GM19468 (cell line): Measurements from ENCODE around the gene STAT6.

Source experiments
- ATAC-seq: cut with Tn5 transposase; IDR thresholded peaks from one replicate; pipeline ENCODE4 v1.9.1; 2021; ENCODE audit warnings: mild to moderate bottlenecking, moderate library complexity, moderate number of reproducible peaks; ENCODE audit not compliant: unreplicated experiment; ENCODE audit errors: extremely low read depth

STAT6 gene

DNA sequence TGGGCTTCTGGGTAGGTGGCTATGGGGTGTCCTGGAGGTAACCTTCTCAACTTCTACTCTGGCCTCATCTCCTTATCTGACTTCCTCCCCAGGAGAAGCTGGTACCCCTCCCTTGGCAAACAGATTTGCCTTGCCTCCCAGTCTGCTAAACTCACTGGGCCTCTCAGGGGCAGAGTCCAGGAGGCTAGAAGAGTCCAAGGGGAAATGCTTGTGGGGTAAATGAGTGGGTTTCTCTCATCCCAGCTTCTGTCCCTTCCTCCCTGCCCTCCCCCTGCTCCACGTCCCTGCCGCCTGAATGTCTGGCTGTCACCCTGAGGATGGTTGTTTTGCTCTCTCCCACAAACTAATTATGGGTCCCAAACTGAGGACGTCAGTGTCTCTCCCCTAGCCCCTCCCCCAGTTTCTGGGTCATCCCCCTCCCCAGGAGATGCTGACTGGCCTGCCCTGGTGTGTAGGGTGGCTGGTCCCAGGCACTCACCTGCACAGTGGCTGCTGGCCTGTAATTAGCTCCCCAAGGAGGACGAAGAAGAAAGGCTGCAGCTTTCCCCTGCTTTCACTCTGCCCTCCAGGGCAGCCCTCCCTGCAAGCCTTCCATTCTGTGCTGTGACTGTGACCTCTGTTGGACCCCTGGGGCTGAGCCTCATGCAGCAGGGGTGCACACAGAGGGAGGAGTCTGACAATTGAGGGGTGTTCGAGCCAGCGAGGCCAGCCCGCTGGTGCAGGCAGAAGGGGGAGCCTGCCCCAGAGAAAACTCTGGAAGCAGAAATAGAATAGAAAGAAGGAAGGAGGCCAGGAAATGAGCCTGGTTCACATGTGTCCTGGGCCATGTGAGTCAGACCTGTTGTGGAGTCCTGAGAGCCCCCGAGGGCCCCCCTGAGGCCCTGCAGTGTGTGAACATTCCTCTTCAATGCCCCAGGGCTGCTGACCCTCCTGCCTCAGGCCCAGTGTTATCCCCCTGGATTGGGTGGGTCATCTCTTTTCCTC, 36.1 kb upstream of the STAT6 start, which contains the start of gene LRP1-AS:
LRP1-AS (minus strand) TSS at position 659 of the 984 bp plus-strand sequence.
- ATAC-seq, result no peak

DNA sequence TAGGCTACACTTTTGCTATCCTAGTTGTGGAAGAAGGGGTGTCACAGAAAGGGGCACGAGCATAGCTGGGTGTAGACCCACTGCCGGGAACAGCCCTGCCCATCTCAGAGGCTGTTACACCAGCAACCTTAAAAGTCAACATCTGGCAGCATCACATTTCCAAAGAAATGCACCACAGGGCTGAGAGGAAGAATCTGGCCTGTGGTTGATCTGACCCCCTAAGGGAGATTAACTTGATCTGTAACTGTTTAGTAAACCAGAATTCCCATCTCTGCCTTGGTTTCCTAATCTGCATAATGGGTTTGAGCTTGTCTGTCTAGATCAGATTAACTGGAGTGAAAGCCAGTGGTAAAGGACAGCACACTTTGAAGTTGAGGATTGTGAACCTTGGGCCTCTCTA, 34.9 kb upstream of the STAT6 start:
- no peak for ATAC-seq

DNA sequence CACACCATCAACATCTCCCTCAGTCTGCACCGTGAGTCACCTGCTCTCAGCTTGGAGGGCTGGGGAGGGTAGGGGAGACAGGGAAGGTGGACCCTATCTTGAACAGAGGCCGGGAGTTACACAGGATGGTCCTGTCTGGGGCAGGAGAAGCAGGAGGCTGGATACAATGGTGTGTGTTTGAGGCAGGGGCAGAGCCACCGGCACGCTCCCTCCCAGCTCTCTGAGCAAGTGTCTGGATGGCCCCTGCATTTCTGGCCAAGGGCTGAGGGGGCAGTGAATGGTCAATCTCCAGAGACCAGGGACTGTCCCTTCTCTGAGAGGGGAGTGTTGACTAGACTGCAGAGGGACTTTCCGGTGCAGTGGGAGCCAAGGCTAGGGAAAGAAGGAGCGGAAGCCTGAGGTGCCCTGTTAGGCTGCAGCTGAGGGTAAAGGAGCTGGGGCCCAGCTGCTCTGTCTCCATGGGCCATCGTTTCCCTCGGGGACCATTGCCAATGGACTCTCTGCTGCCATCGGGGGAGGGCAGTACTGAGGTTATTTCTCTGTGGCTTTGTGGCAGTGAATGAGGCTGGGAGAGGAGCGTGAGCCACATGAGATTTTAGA, 34.4 kb upstream of the STAT6 start:
- ATAC-seq, result no peak

DNA sequence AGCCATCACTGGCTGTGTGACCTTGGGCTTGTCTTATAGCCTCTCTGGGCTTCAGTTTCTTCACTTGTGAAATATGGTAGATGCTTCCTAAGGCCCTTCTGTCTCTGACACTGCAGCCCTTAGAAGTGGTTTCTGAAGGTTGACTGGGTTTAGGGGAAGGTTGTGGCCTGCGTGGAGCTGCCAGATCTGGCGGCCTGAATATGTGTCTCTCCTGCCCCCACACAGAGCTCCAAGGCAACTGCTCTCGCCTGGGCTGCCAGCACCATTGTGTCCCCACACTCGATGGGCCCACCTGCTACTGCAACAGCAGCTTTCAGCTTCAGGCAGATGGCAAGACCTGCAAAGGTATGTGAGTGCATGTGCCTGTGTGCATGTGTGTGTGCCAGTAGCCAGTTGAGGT, 32.3 kb upstream of the STAT6 start:
- ATAC-seq, result no peak

DNA sequence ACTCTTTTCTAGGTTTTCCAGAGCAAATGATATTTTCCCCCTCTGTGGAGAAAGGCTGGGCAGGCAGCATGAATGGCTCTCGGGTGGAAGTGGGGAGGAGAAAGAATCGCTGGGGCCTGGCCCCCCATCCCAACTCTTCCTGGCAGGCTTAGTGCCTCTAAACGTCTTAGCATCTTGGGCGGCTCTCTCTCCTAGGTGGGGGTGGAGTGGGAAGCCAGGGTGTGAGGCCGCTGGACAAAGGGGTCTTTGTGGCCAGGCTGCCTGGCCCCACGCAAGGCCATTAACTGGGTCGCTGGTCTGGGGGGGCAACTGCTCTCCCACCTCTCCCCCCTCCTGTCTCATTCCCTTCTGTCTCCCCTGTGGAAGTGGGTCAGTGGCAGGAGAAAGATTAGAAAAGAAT, 31.6 kb upstream of the STAT6 start:
- no peak for ATAC-seq

DNA sequence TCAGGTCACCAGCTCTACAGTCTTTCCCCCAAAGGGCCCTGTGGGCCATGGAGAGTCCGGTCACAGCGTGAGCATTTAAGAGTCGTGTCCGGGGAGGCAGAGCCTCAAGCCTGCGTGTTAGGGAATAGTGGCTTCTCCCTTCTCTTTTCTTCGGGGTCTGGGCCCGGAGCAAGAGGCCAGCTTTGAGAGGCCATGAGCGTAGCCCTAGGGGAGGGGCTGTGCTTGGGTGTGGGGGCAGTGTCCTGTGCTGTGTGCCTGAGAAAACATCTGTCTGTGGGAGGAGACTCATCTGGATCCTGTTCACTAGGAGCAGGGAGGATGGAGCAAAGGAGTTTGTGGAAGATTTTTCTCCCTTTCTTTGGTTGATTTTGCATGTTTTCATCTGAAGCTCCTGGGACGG, 31.0 kb upstream of the STAT6 start:
- no peak for ATAC-seq

DNA sequence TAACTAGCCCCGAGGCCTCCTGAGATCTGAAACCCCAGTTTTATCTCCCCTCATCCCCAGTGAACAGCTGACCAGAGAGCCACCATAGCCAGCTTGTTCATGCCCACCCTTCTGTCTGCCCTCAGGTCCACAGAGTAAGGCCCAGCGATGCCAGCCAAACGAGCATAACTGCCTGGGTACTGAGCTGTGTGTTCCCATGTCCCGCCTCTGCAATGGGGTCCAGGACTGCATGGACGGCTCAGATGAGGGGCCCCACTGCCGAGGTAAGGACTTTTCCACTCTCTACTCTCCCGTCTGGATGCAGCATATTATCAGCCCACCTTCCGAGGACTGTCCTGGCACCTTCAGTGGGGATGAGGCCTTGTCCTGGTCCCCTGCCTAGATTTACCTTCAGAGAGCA, 30.1 kb upstream of the STAT6 start:
- ATAC-seq, result no peak

DNA sequence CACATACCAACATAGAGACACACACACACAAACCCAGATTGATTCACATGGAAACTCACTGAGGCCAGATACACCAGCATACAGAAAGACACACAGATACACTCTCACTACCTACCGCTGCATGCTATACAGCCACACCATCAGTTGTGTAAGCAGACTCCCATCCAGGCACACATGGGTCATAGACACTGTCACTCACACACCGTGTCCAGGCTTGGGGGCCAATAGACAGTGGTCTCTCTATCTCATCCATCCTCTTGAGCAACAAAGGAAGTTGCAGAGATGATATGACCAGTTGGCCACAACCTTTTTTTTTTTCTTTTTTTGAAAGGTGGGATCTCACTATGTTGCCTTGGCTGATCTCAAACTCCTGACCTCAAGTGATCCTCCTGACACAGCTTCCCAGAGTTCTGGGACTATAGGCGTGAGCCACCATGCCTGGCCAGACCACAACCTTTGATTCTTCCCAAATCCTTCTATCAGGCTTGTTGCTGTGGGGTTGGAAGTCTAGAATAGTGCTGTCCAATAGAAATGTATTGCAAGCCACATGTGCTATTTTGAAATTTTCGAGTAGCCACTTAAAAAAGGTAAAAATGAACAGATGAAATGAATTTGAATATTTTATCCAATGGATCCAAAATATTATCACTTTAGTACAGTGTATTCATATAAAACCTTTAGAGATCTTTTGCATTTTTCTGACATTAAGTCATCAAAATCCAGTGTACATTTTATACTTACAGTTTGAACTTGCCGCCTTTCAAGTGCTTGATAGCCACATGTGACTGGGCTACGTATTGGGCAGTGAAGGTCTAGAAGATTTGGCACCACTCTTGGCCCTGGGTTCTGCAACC, 28.9 kb upstream of the STAT6 start:
- ATAC-seq, result no peak

DNA sequence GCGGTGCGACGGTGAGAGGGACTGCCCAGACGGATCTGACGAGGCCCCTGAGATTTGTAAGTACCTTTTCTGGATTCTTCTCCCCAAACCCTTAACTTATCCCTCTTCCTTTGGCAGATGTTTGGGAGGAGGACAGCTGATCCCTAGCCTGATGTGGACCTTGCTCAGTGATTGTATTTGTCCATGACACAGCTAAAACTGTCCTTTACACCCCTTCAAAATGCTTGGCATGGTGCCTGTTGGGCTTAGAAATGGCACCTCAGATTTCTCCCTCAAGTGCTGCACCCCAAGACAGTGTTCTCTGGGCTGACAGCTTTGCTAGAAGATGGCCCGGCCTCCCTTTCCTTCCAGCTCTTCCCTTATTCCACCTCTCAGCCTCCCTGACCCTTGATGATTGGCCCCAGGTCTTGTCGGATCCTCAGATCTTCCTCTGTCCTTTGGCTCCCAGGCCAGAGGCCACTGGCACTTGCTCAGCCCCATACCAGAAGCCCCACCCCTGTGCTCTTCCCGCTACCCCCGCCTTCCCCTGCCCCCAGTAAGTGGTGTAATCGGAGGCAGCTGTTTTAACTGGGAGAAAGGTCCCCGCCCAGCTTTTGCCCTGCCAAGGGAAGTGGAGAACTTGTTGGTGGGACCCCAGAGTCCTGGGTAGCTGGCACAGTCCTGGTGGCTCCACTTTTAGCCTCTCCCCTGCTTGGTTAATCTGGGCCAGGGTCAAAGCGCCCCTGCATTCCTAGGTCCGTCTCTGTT, 27.5 kb upstream of the STAT6 start:
- ATAC-seq, result no peak

DNA sequence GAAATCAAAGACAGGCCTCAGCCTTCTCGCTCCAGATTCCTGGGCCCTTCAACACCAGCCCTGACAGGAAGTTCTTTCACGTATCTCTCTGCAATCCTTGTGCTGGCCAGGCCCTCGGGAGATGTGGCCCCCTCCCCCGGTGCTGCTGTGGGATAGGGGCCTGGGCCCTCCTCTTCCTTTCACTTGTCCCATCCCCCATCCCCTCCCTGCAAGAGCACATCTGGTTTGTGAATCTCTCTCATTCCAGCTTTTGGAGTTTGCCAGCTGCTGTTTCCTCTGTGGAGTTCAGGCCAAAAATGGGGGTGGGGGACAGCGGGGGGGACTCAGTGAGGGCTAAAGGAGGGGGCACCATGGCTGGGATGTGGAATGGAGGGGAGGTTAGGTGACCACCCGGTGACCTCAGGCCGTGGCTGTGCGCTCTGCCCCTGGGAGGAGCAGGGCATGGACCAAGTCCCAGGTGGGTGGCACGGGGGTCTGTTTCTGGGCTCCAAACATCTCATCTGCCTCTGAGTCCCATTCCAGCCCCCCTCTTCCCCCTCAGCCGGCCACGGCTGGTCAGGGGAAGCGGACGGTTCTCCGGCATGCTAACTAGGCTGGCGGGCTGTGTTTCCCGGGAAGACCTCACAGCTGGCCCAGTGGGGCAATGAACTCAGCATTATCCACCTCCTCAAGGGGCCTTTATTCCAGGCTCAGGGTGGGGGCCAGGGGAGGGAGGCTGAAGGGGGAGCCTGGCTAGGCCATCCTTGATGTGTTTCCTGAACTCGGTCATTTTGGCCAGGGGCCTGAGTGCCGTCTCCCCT, 24.6 kb upstream of the STAT6 start:
- ATAC-seq, result no peak

DNA sequence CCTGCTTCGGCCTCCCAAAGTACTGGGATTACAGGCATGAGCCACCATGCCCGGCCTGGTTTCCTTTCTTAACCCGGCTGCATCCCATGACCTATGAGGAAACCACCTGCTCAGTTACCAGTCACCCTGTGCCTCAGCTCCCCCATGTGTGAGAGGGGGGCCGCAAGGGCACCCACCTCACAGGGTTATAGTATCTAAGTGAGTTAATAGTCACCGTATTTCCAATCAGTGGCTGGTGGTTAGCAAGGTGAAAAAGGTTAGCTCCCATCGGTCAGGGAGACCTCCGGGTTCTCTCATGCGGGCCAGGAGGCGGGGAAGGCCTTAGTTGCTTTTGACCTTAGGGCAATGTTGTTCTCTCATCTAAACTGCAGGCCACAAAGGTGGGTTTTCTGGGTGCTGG, 23.8 kb upstream of the STAT6 start:
- ATAC-seq, result no peak

DNA sequence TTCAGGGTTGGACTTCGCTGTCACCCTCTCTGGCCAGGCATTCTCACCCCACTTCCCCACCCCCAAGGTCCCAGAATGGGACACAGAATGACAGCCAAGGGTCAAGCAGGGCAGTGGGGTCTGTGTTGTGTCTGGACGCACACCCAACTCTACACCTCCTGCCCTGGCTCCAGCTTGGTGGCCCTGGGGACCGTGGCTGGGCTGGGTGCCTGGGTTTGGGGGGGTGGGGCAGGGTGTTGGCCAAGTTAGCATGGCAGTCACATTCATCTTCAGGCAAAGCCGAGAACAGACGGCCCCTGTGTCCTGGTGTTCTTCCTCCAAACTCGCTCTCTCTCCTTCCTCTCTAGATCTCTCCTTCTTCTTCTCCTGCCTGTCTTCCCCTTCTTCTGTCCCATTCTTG, 22.8 kb upstream of the STAT6 start:
- no peak for ATAC-seq

DNA sequence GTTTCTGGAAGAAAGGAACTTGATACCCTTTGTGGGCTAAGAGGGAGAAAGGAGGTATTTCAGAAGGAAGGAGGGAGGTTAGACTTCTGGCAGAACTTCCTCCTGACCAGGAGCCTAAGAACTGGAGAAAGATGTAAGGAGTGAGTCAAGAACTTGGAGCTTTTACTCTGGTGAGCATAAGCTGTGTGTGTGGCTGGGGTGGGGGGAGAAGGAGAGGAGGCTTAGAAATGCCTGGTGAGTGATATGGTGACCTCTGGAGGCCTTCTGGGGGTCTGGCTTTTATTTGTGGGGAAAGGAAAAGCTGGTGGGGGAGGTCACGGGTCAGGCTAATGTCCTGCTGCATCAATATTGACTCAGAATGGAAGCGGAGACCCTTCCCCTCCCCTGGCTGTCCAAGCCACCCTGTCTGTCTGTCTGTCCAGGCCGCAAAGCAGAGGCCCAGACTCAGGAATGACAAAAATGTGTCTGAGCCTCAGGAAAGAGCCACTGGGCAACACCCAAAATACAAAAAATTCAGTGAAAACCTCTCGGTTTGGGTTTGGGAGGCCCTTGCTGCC, 21.9 kb upstream of the STAT6 start:
- no peak for ATAC-seq

DNA sequence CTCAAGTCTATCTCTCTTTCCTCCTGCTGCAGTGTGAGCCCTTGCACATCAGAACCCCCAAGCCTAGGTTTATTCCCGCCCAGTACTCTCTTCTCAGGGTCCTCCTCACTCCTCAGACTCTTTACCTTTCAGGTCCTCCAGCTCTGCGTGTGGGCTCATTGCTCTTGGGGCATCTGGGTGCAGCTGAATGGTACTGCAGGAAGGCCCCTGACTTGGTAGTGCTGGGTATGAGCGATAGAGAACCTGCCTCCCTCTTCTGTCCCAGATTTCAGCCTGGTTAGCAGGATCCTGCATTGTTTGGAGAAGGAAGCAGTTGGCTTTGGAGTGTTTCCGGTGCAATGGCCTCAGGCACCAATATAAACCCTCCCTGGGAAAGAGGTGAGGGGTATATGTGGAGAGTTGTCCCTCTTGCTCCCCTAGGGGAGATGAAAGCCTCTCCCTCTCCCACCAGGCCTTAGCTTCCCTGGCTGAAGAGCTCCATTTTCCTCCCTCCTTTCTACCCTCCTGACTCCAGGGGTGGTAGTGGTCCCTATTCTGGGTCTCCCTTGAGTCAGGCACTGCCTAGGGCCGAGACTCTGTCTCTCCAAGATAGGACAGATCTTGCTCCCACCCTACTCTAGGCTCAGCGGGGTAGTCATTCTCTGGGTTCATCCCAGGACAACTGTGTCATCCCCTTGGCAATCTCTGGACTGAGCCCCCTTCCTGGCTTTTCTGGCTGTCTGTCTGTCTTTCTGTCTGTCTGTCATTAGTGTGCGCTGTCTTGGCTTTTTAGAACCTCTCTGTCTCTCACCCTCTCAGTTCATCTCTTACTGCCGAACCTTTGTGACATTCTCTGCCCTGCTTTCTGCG, 21.0 kb upstream of the STAT6 start:
- ATAC-seq, result no peak

DNA sequence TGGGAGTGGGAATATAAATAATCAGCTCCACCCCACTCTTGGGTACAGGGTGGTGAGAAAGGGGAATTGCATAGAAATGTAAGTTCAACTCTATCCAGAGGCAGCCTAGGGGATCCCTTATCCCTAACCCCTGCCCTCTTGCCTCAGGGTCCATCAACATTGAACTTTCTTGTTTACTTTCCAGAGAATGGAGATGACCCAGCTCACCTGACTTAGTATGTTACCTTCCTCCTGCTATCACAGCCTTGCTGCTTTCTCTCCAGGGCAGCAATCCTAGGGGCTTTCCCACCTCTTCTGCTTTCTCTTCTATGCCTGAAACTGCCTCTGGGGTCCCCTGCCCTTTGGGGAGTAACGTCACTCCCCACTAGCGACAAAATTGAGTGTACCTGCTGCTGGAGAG, 19.8 kb upstream of the STAT6 start:
- ATAC-seq, result no peak

DNA sequence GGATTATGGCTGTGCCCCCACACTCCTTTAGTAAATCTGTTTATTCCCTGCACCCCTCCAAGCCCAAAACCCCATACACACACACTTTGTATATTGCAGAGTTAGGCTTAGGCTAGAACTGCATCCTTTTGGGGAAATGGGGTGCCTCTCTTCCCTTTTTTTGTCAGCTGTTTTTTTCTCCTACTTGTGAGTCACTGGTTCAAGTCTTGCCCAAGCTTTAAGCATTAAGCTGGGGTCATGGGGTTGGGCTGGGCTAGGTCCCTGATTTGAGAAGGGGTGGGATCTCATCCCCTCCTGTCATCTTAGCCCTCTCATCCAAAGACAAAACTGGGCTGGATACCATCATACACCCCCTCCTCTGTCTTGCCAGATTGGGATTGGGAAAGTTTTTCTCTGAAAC, 18.7 kb upstream of the STAT6 start:
- no peak for ATAC-seq

DNA sequence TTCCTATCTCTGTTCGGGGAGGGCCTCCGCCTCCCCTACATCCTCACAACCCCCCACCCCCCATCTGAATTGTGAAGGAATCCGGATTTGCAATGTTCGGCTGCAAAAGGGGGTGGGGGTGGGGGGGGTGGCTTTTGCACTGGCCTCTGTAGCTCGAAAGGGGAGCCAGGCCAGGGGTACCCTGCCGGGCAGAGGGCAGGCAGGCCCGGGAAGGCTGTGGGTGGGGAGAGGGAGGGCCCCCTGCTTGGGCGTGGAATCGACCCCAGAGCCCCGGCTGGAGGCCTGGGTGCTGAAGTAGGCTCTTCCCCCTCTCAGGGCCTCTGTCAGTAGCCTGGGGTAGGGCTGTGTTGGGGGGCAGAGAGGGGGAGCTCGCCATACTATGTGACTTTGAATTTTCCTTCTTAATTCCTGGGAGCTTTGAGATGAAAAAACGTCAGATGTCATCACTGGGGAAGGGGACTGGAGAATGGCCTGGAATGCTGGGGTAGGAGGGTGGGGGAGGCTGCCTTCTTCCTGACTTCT, 18.2 kb upstream of the STAT6 start:
- no peak for ATAC-seq
